Astrocyte of the cerebellum (primary cell): ENCODE measurements around the gene NOS1.

Experiments used
- DNase-seq: peaks from one replicate; pipeline ENCODE4 v3.0.0-alpha.2; 2011; ENCODE audit warnings: low read depth
- H3K4me3 ChIP-seq: 2 replicates; pipeline ENCODE4 v1.5.1; 2011; ENCODE audit warnings: mild to moderate bottlenecking, low read depth, low read length, moderate library complexity
- in situ Hi-C: cut with HindIII; loops from 2 replicates; pipeline ENCODE4 v1.10.0; 2017; ENCODE audit warnings: low sequenced_read_pairs
- TF ChIP-seq, protein P1 (sequence below): IDR thresholded peaks from 2 replicates; pipeline ENCODE4 v1.5.1; 2012; ENCODE audit warnings: low read length, low read depth, moderate library complexity, mild to moderate bottlenecking; ENCODE audit errors: missing control alignments

The NOS1 gene

DNA sequence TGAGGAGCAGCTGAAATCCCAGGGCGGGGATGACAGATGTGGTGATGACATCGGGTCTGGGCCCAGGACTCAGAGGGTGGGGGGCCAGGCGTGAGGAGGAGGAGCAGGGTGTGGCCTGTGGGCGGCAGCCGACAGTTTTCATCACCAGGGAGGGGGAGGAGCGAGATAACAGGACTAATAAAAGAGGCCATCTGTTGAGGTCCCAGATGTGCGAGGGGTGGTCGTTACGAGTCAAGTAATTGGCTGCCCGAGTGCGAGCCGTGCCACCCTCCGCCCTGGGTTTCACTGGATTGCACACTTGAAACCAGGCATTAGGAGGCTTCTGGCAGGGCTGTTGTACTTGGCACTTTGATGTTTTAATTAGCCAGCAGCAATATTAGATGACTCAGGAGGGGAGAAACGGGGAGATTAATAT, 67.2 kb downstream of the NOS1 start:
- in situ Hi-C loops = no loop called here
- no peak for DNase-seq
- H3K4me3 ChIP-seq = no peak overlapping the region
- TF ChIP-seq, protein P1, sequence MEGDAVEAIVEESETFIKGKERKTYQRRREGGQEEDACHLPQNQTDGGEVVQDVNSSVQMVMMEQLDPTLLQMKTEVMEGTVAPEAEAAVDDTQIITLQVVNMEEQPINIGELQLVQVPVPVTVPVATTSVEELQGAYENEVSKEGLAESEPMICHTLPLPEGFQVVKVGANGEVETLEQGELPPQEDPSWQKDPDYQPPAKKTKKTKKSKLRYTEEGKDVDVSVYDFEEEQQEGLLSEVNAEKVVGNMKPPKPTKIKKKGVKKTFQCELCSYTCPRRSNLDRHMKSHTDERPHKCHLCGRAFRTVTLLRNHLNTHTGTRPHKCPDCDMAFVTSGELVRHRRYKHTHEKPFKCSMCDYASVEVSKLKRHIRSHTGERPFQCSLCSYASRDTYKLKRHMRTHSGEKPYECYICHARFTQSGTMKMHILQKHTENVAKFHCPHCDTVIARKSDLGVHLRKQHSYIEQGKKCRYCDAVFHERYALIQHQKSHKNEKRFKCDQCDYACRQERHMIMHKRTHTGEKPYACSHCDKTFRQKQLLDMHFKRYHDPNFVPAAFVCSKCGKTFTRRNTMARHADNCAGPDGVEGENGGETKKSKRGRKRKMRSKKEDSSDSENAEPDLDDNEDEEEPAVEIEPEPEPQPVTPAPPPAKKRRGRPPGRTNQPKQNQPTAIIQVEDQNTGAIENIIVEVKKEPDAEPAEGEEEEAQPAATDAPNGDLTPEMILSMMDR = no peak

DNA sequence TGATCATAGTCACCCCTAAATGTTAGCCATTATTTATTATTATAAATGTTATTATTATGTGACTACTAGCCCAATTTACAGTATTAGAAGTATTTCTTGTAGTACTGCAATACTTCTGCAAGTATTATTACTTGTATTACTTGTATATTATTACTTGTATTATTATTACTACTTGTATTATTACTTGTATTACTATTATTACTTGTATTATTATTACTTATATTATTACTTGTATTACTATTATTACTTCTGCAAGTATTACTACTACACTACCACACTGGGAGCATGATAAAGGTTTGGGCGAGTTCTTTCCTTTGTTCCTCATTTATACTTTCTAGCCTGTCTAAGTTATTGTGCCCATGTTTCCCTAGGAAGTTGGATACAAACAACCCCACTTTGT, 67.9 kb downstream of the NOS1 start:
- H3K4me3 ChIP-seq = no peak overlapping the region
- in situ Hi-C loops = no loop called here
- no peak for DNase-seq
- TF ChIP-seq, protein P1 = no peak

DNA sequence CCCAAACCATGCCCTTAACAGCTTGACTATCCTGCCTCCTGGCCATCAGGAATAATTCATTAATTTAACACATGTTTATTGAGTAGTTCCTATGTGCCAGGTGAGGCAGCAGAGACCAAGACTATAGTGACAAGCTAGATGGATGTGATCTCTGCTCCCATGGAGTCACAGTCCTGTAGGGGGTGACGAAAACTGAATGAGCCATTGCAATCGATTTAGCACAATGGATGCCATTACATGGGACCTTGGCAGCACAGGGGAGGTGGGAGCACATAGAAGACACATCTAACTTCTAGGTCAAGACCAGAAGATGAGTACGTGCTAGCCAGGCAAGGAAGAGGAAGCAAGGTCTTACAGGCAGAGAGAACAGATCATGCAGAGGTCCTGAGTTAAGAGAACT, 68.7 kb downstream of the NOS1 start:
- DNase-seq = no peak
- in situ Hi-C loops = no loop called here
- H3K4me3 ChIP-seq = no peak overlapping the region
- TF ChIP-seq, protein P1 = no peak

DNA sequence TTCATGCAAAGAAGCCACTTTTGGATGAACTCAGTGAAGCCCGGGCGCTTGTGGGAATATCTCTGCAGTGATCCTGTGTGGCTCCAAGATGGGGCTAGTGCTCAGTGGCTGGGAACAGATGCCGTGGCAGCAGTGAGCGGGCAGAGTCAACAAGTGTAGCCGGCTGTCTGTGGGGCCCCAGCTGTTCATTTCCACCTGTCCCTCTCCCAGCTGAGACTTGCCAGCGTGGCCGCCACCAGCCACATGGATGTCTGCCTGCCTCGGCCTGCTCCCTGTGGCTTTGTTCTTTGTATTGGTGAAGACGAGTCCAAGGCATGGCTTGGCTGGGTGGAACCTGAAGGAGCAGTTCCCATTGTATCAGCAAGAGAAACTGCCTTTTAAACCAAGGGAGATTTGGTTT, 77.3 kb downstream of the NOS1 start:
- TF ChIP-seq, protein P1 = no peak
- no peak overlapping the region for H3K4me3 ChIP-seq
- in situ Hi-C loops = no loop called here
- no peak for DNase-seq

DNA sequence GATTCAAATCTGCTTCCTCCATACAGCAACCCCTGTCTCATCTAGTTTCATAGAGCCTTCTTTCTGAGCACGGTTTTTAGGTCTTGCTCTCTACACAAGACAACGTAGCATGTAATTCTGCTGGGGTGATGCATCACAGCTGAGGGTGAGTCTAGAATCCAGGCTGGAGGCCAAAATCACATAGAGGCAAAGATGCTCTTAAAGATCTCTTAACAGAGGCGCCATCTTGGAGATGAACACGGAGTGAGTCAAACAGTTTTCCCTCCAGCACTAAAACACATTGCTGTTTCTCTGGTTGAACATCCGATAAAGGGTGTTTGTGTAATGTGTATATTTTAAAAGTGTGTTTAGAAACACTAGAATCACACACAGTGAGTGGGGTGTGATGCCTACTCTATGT, 78.9 kb downstream of the NOS1 start:
- TF ChIP-seq, protein P1 = no peak
- no peak for DNase-seq
- H3K4me3 ChIP-seq = no peak overlapping the region
- in situ Hi-C loops = no loop called here

DNA sequence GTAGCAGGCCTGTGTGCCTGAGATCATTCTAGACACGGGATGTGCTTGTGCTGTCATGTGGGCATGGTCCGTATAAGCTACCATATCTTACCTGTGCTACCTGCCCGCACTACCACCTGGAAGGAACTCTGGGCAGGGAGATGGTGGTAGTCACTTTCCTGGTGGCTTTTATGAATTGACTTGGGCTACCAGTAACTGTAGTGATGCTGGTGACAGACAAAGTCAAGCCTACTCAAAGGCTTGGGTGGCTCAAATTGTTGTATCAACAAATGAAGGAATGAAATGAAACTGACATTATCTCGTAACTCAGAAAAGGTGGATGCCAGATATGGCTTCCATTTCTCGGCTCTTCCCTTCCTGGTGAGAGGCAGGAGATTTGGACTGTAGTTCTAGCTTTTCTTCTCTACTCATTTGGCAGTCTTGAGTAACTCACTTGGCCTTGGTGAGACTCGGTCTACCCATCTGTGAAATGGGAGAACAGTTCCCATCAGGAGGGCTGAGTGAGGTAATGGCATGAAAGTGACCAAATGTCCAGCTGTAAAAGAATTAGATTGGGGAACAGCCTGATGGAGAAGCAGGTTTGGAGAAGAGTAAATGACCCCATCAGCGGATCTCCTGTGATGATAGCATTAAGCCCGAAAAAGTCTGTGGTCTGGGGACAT, 81.3 kb downstream of the NOS1 start:
- TF ChIP-seq, protein P1 = no peak
- DNase-seq = no peak
- in situ Hi-C loops = no loop called here
- H3K4me3 ChIP-seq = no peak overlapping the region

DNA sequence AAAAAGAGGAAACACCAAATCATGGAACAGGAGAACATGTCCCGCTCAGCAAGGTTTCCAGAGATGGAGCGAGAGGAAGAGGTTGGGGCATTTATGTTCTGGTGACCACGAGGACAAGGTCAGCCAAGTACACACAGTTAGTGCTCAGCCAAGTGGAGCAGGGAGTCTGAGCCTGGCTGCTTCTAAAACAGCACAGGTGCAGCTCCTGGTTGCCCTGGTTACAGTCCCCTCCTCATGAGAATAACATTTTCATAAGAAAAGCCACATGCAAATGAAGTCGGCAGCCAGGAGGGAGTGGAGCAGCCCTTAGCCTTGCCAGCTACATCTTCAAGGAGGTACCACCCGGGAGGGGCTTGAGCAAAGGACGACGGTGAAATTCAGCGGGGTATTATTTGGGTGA, 81.8 kb downstream of the NOS1 start:
- DNase-seq = no peak
- H3K4me3 ChIP-seq = no peak overlapping the region
- TF ChIP-seq, protein P1 = no peak
- in situ Hi-C loops = no loop called here
